ENCODE data around the gene GPR33.
"Not testable (repeated sequence)": the region's sequence is repeated elsewhere in the genome, so short reads cannot be mapped to it uniquely, and the experiment has no call there.

Gene GPR33

GRCh38 chr14:31456841-31457664, 30.8 kb downstream of the GPR33 start, which contains the start of gene DTD2:
DTD2 (minus strand) TSS chr14:31457506; CDS start chr14:31457393, 113 bp downstream.
- TF ChIP-seq TAF1 (IDR thresholded peaks at IDR 0.05; ENCODE audit: borderline replicate concordance, low read depth, low read length) (0 out of 2 replicates have a peak, but pooled peaks have one; percentile 45), POLR2A (IDR thresholded peaks at IDR 0.05; ENCODE audit: low read depth, low read length) (peak; percentile 90), POLR2AphosphoS5 (IDR thresholded peaks at IDR 0.05; ENCODE audit: low read depth, low read length) (peak; percentile 88)
- DNase-seq (ENCODE audit: insufficient read length) (peak; percentile 85), FAIRE-seq (peak; percentile 97)

- no peak for DNase-seq (ENCODE audit: insufficient read length)
- TF ChIP-seq POLR2AphosphoS5 (IDR thresholded peaks at IDR 0.05; ENCODE audit: low read depth, low read length) (no peak), TAF1 (IDR thresholded peaks at IDR 0.05; ENCODE audit: borderline replicate concordance, low read depth, low read length) (no peak), POLR2A (IDR thresholded peaks at IDR 0.05; ENCODE audit: low read depth, low read length) (no peak)
- peak; percentile 62 for FAIRE-seq
These were observed 37.7 kb downstream of the GPR33 start for GRCh38 chr14:31449971-31450610.

- DNase-seq (ENCODE audit: insufficient read length): no peak
- no peak for TF ChIP-seq TAF1 (IDR thresholded peaks at IDR 0.05; ENCODE audit: borderline replicate concordance, low read depth, low read length)
- no peak for TF ChIP-seq POLR2A (IDR thresholded peaks at IDR 0.05; ENCODE audit: low read depth, low read length)
- no peak for TF ChIP-seq POLR2AphosphoS5 (IDR thresholded peaks at IDR 0.05; ENCODE audit: low read depth, low read length)
- no peak for FAIRE-seq
These were observed 38.7 kb downstream of the GPR33 start for GRCh38 chr14:31449136-31449535.

GRCh38 chr14:31445703-31446102, 42.1 kb downstream of the GPR33 start:
- no peak for DNase-seq (ENCODE audit: insufficient read length)
- no peak for FAIRE-seq
- no peak for TF ChIP-seq POLR2AphosphoS5 (IDR thresholded peaks at IDR 0.05; ENCODE audit: low read depth, low read length)
- TF ChIP-seq POLR2A (IDR thresholded peaks at IDR 0.05; ENCODE audit: low read depth, low read length): no peak
- TF ChIP-seq TAF1 (IDR thresholded peaks at IDR 0.05; ENCODE audit: borderline replicate concordance, low read depth, low read length): no peak

GRCh38 chr14:31442284-31442683, 45.6 kb downstream of the GPR33 start:
- no peak for FAIRE-seq
- no peak for DNase-seq (ENCODE audit: insufficient read length)
- TF ChIP-seq POLR2AphosphoS5 (IDR thresholded peaks at IDR 0.05; ENCODE audit: low read depth, low read length): no peak
- TF ChIP-seq POLR2A (IDR thresholded peaks at IDR 0.05; ENCODE audit: low read depth, low read length): no peak
- no peak for TF ChIP-seq TAF1 (IDR thresholded peaks at IDR 0.05; ENCODE audit: borderline replicate concordance, low read depth, low read length)

DNA sequence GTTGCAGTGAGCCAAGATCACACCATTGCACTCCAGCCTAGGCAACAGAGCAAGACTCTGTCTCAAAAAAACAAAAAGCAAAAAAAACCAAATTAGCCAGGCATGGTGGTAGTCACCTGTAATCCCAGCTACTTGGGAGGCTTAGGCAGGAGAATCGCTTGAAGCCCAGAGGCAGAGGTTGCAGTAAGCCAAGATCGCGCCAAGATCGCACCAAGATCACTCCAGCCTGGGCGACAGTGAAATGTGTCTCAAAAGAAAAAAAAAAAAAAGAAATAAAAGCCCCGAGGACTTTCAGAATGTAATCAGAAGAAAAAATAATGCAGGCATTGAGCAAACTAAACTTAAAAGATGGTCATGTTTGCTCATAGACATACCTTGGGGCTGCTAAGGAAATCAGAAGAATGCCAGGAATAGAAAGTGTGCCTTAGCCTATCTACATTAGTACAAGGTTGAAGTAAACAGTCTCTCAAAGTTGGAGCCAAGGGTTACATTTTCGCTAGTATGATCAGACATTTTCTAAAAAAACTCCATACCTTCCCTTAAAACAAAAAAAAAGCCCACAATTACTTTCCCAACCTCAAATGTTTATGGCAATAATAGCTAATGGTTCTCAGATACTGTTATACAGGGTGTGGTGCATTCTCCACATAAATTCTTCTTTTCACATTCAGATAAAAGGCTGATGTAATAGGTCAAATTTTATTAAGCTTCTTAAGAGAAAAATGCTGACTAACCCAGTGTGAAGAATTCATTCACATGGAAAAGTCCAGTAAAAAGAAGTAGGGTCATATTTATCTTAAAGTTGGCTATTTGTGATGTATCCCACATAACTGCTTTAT, 46.3 kb downstream of the GPR33 start:
- DNase-seq (ENCODE audit: insufficient read length) (no peak), FAIRE-seq (no peak)
- no peak for TF ChIP-seq TAF1 (IDR thresholded peaks at IDR 0.05; ENCODE audit: borderline replicate concordance, low read depth, low read length)
- no peak for TF ChIP-seq POLR2A (IDR thresholded peaks at IDR 0.05; ENCODE audit: low read depth, low read length)
- TF ChIP-seq POLR2AphosphoS5 (IDR thresholded peaks at IDR 0.05; ENCODE audit: low read depth, low read length): no peak

DNA sequence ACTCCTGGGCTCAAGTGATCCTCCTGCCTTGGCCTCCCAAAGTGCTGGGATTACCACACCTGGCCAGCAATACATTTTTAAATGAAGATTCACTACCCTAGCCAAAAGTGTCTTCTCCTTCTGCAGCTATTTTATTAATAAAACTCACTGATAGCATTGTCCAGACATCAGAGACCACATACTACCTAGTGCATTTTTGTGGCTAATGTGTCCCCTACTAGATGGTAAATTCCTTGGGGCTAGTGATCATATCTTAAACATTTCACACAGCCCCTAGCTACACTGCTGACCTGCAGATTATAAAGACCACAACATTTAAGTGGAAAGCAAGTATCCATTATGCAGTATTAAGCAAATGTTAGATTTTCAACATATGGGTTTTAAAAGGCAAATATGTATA, 47.6 kb downstream of the GPR33 start:
- DNase-seq (ENCODE audit: insufficient read length) (no peak), FAIRE-seq (no peak)
- TF ChIP-seq POLR2AphosphoS5 (IDR thresholded peaks at IDR 0.05; ENCODE audit: low read depth, low read length) (no peak), POLR2A (IDR thresholded peaks at IDR 0.05; ENCODE audit: low read depth, low read length) (no peak), TAF1 (IDR thresholded peaks at IDR 0.05; ENCODE audit: borderline replicate concordance, low read depth, low read length) (no peak)

DNA sequence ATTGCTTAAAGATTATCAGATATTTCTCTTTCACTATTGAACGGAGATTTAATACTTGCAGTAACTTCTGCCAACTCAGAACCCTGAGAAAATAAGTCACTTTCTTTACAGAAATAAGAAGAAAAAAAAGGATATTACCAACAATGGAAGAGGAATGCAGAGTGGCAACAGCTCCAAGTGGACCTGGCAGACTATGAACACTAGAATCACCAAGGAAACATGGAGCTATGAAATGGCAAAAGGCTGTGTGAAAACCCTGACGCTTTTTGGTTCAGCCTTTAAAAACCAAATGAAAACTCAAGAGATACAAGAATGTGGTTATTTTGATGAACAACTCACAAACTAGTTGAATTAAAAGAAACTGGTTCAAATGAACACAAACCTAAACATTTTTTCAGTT, 48.3 kb downstream of the GPR33 start:
- TF ChIP-seq POLR2AphosphoS5 (IDR thresholded peaks at IDR 0.05; ENCODE audit: low read depth, low read length) (no peak), TAF1 (IDR thresholded peaks at IDR 0.05; ENCODE audit: borderline replicate concordance, low read depth, low read length) (no peak), POLR2A (IDR thresholded peaks at IDR 0.05; ENCODE audit: low read depth, low read length) (no peak)
- no peak for FAIRE-seq
- DNase-seq (ENCODE audit: insufficient read length): no peak

- DNase-seq (ENCODE audit: insufficient read length); FAIRE-seq: not testable (repeated sequence)
These were observed 50.7 kb downstream of the GPR33 start for GRCh38 chr14:31437045-31437691.

DNA sequence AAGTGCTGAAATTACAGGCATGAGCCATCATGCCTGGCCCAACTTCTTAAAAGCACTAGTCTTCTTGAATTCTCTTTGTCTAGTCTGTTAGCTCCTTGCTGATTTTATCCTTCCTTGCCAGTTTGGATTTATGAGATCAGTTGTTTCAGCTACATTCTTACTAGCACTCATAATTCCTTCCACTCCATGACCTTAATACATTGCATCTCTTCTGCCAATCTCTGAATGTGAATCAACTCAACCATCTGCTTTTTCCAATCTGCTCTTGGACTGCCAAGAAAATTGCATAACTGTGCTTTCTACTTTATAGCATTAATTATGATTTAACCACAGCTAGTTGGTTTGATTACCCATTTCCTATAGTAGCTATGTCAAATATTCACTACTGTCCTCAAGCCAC, 52.6 kb downstream of the GPR33 start:
- no peak for DNase-seq (ENCODE audit: insufficient read length)
- no peak for FAIRE-seq
- TF ChIP-seq POLR2AphosphoS5 (IDR thresholded peaks at IDR 0.05; ENCODE audit: low read depth, low read length) (no peak), POLR2A (IDR thresholded peaks at IDR 0.05; ENCODE audit: low read depth, low read length) (no peak)

Data from GM12892 (cell line).